ENCODE data around the gene MAPK8.

- no peak for TF ChIP-seq CTCF (IDR thresholded peaks at IDR 0.05)
- TF ChIP-seq POLR2A (IDR thresholded peaks at IDR 0.05), result no peak
Observed at GRCh38 chr10:48463318-48464003, 157.0 kb downstream of the MAPK8 start.
